ENCODE data around the gene CDC42BPB. TPM values are rescaled to one million over a fixed set of nuclear protein-coding genes. Genes with fewer than 3 reads are reported as not detected.
"Not testable (repeated sequence)": the region's sequence is repeated elsewhere in the genome, so short reads cannot be mapped to it uniquely, and the experiment has no call there.

CDC42BPB gene
- total RNA-seq, 4 donors from 2014 or later: 80.6 to 157 (median 118) TPM

DNA sequence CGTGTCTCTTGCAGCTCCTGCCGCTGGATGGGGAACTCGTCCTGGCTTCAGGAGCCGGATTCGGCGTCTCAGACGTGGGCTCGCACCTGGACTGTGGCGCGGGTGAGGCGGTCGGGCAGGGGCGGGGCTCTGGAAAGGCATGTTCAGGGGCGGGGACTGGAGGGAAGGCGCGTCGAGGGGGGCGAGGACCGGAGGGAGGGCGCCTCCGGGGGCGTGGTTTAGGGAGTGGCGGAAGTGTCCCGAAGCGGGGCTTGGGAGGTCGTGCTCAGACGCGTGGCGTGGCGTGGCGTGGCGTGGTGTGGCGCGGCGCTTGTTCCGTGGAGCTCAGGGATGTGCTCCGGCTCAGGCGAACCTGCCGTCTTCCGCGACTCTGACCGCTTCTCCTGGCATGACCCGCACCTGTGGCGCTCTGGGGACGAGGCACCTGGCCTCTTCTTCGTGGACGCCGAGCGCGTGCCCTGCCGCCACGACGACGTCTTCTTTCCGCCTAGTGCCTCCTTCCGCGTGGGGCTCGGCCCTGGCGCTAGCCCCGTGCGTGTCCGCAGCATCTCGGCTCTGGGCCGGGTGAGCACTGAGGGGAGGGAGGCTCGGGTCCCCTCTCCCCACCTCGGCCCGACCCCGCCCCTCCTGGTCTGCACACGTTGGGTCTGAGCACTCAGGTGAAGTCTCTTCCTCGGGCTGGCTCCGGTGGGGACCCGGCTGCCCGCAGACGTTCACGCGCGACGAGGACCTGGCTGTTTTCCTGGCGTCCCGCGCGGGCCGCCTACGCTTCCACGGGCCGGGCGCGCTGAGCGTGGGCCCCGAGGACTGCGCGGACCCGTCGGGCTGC is 128.7 kb downstream of the CDC42BPB start:
- H3K4me3 ChIP-seq: peak overlapping the region; percentile 13 to 33
- intact Hi-C loops (cut with DNase I; ENCODE audit: low total_unique reads): no loop called here

GRCh38 chr14:102927878-102928411 is 129.4 kb downstream of the CDC42BPB start:
- intact Hi-C loops (cut with DNase I; ENCODE audit: low total_unique reads): no loop called here
- Histone ChIP-seq H3K9me3 (no peaks in the 10 kb centered on the region), H3K27ac (no peak overlapping the region), H3K4me3 (peak overlapping the region; percentile 13 to 33), H3K4me1 (peaks cover 7 to 27% of the 10 kb centered on the region in 2 donors), H3K27me3 (peaks cover 18 to 30% of the 10 kb centered on the region in 2 donors), H3K36me3 (no peaks in the 10 kb centered on the region)
- DNase-seq: no peak
- TF ChIP-seq POLR2A (IDR thresholded peaks at IDR 0.05): no peak
- TF ChIP-seq, protein P1, sequence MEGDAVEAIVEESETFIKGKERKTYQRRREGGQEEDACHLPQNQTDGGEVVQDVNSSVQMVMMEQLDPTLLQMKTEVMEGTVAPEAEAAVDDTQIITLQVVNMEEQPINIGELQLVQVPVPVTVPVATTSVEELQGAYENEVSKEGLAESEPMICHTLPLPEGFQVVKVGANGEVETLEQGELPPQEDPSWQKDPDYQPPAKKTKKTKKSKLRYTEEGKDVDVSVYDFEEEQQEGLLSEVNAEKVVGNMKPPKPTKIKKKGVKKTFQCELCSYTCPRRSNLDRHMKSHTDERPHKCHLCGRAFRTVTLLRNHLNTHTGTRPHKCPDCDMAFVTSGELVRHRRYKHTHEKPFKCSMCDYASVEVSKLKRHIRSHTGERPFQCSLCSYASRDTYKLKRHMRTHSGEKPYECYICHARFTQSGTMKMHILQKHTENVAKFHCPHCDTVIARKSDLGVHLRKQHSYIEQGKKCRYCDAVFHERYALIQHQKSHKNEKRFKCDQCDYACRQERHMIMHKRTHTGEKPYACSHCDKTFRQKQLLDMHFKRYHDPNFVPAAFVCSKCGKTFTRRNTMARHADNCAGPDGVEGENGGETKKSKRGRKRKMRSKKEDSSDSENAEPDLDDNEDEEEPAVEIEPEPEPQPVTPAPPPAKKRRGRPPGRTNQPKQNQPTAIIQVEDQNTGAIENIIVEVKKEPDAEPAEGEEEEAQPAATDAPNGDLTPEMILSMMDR (IDR thresholded peaks at IDR 0.05): no peak

More for the DNA sequence above, 128.7 kb downstream of the CDC42BPB start:
- Histone ChIP-seq H3K9me3 (no peaks in the 10 kb centered on the region), H3K36me3 (no peaks in the 10 kb centered on the region), H3K27me3 (peaks cover 18 to 30% of the 10 kb centered on the region in 2 donors), H3K4me1 (peaks cover 7 to 27% of the 10 kb centered on the region in 2 donors), H3K27ac (no peak overlapping the region)
- peak; percentile 36 to 51 for DNase-seq
- TF ChIP-seq, protein P1 (IDR thresholded peaks at IDR 0.05): no peak
- no peak for TF ChIP-seq POLR2A (IDR thresholded peaks at IDR 0.05)

- Histone ChIP-seq H3K9me3 (no peaks in the 10 kb centered on the region), H3K4me3 (no peak overlapping the region), H3K27me3 (peaks cover 18 to 30% of the 10 kb centered on the region in 2 donors), H3K27ac (no peak overlapping the region), H3K4me1 (peaks cover 7 to 27% of the 10 kb centered on the region in 2 donors), H3K36me3 (no peaks in the 10 kb centered on the region)
- DNase-seq: no peak
- intact Hi-C loops (cut with DNase I; ENCODE audit: low total_unique reads): no loop called here
- TF ChIP-seq, protein P1 (IDR thresholded peaks at IDR 0.05): no peak
Observed at GRCh38 chr14:102927346-102927877, 129.9 kb downstream of the CDC42BPB start.

GRCh38 chr14:102926840-102927239 is 130.5 kb downstream of the CDC42BPB start:
- H3K36me3 ChIP-seq; DNase-seq; H3K4me3 ChIP-seq; H3K27ac ChIP-seq; H3K9me3 ChIP-seq; intact Hi-C loops (cut with DNase I; ENCODE audit: low total_unique reads): not testable (repeated sequence)
- peaks cover 18 to 30% of the 10 kb centered on the region in 2 donors for H3K27me3 ChIP-seq
- H3K4me1 ChIP-seq: peaks cover 7 to 27% of the 10 kb centered on the region in 2 donors

DNA sequence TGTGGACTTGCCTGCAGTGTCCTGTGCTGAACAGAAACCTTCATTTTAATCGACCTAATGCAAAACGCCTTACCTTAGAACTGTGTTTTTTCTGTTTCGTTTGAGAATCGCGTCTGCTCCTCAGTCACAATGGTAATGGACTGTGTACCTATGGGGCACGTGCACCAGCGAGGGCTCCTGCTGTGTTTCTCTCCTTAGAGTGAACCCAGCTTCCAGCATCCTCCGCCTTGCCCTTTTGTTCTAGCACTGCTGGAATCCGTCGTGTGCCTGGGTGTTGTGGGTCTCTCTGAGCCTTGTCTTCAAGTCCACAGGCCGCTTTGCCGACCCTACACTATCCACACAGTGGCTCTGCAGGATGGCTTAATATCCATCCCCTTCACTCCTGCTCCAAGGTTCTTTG is 131.2 kb downstream of the CDC42BPB start:
- no peaks in the 10 kb centered on the region for H3K9me3 ChIP-seq
- intact Hi-C loops (cut with DNase I; ENCODE audit: low total_unique reads): no loop called here
- H3K27me3 ChIP-seq: peaks cover 18 to 29% of the 10 kb centered on the region in 2 donors
- DNase-seq: no peak
- peaks cover 7 to 27% of the 10 kb centered on the region in 2 donors for H3K4me1 ChIP-seq
- no peak overlapping the region for H3K4me3 ChIP-seq
- TF ChIP-seq POLR2A (IDR thresholded peaks at IDR 0.05): no peak
- TF ChIP-seq, protein P1 (IDR thresholded peaks at IDR 0.05): no peak
- no peaks in the 10 kb centered on the region for H3K36me3 ChIP-seq
- no peak overlapping the region for H3K27ac ChIP-seq
